ENCODE data around the gene ADK.

GRCh38 chr10:74122060-74122459 is 29.0 kb upstream of the ADK start:
- TF ChIP-seq CTCF (IDR thresholded peaks at IDR 0.05 in 4 of 5, conservative IDR thresholded peaks at IDR 0.05 in 1 of 5) (no peak), POLR2A (IDR thresholded peaks at IDR 0.05) (no peak)
